Small intestine (tissue), 16 donors: ENCODE results near the gene NOB1. TPM values are rescaled to one million over a fixed set of nuclear protein-coding genes. Genes with fewer than 3 reads are reported as not detected.

Experiments
- DNase-seq, 2 donors: peaks; one replicate each; pipeline versions ENCODE4 v3.0.0 to v3.0.0-alpha.2; 2013
- FAIRE-seq: peaks from 2 replicates; lab custom pipeline; 2012; peaks lifted over from hg19 to GRCh38; lab: Jason Lieb, UNC
- H3K27ac ChIP-seq, 3 donors: one replicate each; pipeline ENCODE4 v1.5.1; 2013; ENCODE audit warnings: low read length in 2 of 3, mild to moderate bottlenecking in 2 of 3, control low read depth in 1 of 3, inconsistent platforms in 1 of 3, low read depth in 1 of 3, moderate library complexity in 1 of 3
- H3K27me3 ChIP-seq, 3 donors: one replicate each; pipeline ENCODE4 v1.6.1; 2013; ENCODE audit warnings: low read length in 3 of 3, inconsistent platforms in 1 of 3; ENCODE audit not compliant: control insufficient read depth in 3 of 3, insufficient read depth in 3 of 3
- H3K36me3 ChIP-seq, 3 donors: one replicate each; pipeline ENCODE4 v1.6.1; 2013; ENCODE audit warnings: low read length in 3 of 3, inconsistent platforms in 1 of 3, low read depth in 1 of 3, mild to moderate bottlenecking in 1 of 3, moderate library complexity in 1 of 3; ENCODE audit not compliant: control insufficient read depth in 3 of 3, insufficient read depth in 2 of 3
- H3K4me1 ChIP-seq, 3 donors: one replicate each; pipeline ENCODE4 v1.6.1; 2013; ENCODE audit warnings: low read length in 2 of 3, inconsistent platforms in 1 of 3, low read depth in 1 of 3, mild to moderate bottlenecking in 1 of 3, moderate library complexity in 1 of 3; ENCODE audit not compliant: control insufficient read depth in 3 of 3, insufficient read depth in 2 of 3
- H3K4me3 ChIP-seq, 3 donors: one replicate each; pipeline ENCODE4 v1.5.1; 2013; ENCODE audit warnings: low read length in 3 of 3, control low read depth in 1 of 3, inconsistent platforms in 1 of 3, low read depth in 1 of 3, mild to moderate bottlenecking in 1 of 3, moderate library complexity in 1 of 3
- H3K9me3 ChIP-seq, 2 donors: one replicate each; pipeline ENCODE4 v1.6.1; 2013; ENCODE audit warnings: low read depth in 1 of 2, low read length in 1 of 2; ENCODE audit not compliant: control insufficient read depth in 2 of 2, insufficient read depth in 1 of 2
- WGBS, 3 donors: extraction: QIAGEN DNeasy Blood & Tissue Kit; methylation state at CpG; one replicate each; pipeline ENCODE4 v1.1.7; 2013; 5-methylcytosine and 5-hydroxymethylcytosine counted together
- long read RNA-seq, 10 donors: transcript quantifications; one replicate each; lab custom pipeline, GENCODE V29; 2026
- polyA plus RNA-seq, 4 donors: library from polyadenylated mRNA; stranded (reverse) in 3 of 4; unstranded in 1 of 4; fragments of 200-250 nt in 3 of 4; fragments of 120-200 nt in 1 of 4; gene quantifications; one replicate each; pipeline versions ENCODE4 v1.2.1 to v1.2.3, GENCODE V29; 2013
- donor health status: healthy with polysubstance abuse.
- donor health status: control.
- donor health status: control.
- donor health status: Bipolar disorder and iron deficiency.
- donor health status: healthy.

The NOB1 gene
- polyA plus RNA-seq, result 10 to 100 TPM; 22.8 to 71.0 (median 41.4) TPM
- long read RNA-seq, donor 1, result 0 reads
- long read RNA-seq, donor 2, transcript NOB1-201 (9 exons, 1,734 nt), result major isoform, 6 of 8 reads
- long read RNA-seq, donor 2, partial matches to known transcripts, result 0 of 8 reads
- long read RNA-seq, donor 2, other reads (novel, unspliced or antisense), result 0 of 8 reads
- long read RNA-seq, donor 3, transcript NOB1-201 (9 exons, 1,734 nt), result major isoform, 7 of 9 reads
- long read RNA-seq, donor 3, partial matches to known transcripts, result 0 of 9 reads
- long read RNA-seq, donor 3, other reads (novel, unspliced or antisense), result 0 of 9 reads
- long read RNA-seq, donor 4, result 0 reads
- long read RNA-seq, donor 5, partial matches to known transcripts, result 0 of 4 reads
- long read RNA-seq, donor 5, other reads (novel, unspliced or antisense), result 0 of 4 reads
- long read RNA-seq, donor 6, transcript NOB1-201 (9 exons, 1,734 nt), result major isoform, 16 of 16 reads
- long read RNA-seq, donor 6, partial matches to known transcripts, result 0 of 16 reads
- long read RNA-seq, donor 6, other reads (novel, unspliced or antisense), result 0 of 16 reads
- long read RNA-seq, donor 7, transcript NOB1-201 (9 exons, 1,734 nt), result major isoform, 7 of 7 reads
- long read RNA-seq, donor 7, partial matches to known transcripts, result 0 of 7 reads
- long read RNA-seq, donor 7, other reads (novel, unspliced or antisense), result 0 of 7 reads
- long read RNA-seq, donor 8, result 0 reads
- long read RNA-seq, donor 9, partial matches to known transcripts, result 0 of 4 reads
- long read RNA-seq, donor 9, other reads (novel, unspliced or antisense), result 0 of 4 reads
- long read RNA-seq, donor 10, transcript NOB1-201 (9 exons, 1,734 nt), result major isoform, 19 of 42 reads
- long read RNA-seq, donor 10, partial matches to known transcripts, result 22 of 42 reads
- long read RNA-seq, donor 10, other reads (novel, unspliced or antisense), result 0 of 42 reads

DNA sequence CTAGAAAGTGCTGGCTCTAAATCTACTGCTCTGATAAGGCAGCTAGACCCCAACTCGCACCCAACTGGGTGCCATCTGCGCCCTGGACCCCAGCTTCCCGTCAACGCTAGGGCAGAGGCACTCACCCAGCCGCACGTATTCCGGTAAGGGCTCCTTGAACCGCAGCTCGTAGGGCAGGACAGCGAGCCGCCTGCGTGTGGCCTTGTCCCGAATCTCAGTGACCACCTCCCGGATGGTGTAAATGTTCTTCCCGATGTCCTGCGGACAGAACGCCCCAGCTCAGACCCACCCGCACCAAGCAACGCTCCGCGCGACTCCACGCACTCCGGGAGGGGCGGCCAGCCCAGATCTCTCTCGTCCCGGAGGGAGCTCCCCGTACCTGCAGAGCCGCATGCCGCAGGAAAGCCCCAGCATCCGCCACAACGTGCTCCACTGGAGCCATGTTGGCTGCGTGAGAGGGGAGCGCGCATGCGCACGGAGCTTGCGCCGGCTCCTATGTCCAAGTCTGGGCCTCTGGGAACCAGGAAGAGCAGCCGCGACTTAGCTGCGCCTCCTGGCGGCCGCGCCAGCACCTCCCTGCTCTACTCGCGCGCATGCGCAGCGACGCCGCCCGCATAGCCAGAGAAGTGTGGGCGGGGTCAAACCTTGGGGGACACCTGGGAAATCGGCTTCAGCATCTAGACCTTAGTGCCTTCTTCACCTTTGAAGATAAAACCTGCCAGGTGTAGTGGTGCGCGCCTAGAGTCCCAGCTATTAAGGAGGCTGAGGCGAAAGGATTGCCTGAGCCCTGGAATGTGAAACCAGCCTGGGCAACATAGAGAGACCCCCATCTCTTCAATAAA, at the start of gene NOB1:
NOB1 (minus strand) TSS at position 458 of the 842 bp plus-strand sequence; CDS start at position 442, 16 bp downstream.
- 0 to 1% (median 1%) methylated on average over 58 of the region's 58 CpGs for WGBS, 3 donors
- H3K27me3 ChIP-seq, result no peaks in the 10 kb centered on the region
- H3K27ac ChIP-seq, result peak within 1 kb of the TSS in 2 of 3 donors; percentile 51 to 67

DNA sequence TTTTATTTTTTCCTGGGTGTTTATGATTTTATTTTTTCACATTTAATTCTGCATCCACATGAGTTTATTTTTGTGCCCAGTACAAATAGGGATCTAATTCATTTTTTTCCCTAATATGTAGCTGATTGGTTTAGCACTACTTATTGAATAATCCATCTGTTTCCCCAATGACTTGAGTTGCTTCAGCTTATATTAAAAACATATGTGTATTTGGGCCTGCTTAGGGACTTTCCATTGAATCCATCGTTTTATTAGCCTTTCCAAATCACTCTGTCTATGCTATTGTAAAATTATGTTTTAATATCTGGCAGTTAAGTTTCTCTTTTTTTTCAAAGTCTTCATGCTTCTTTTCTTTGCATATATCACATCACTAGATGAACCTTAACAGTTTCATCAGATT, 49.6 kb upstream of the NOB1 start:
- DNase-seq (no peak), FAIRE-seq (no peak)
- Histone ChIP-seq H3K27ac (no peak overlapping the region), H3K4me1 (no peaks in the 10 kb centered on the region), H3K9me3 (no peaks in the 10 kb centered on the region), H3K27me3 (no peaks in the 10 kb centered on the region), H3K4me3 (no peak overlapping the region), H3K36me3 (peaks cover 7 to 48% (median 9%) of the 10 kb centered on the region in 3 donors)
- 66 to 74% (median 69%) methylated on average over 1 of the region's 1 CpG for WGBS, 3 donors

More for the DNA sequence above, at the start of gene NOB1:
- H3K4me1 ChIP-seq, result peaks cover 2 to 8% (median 2%) of the 10 kb centered on the region in 3 donors
- H3K4me3 ChIP-seq, result peak within 1 kb of the TSS; percentile 60 to 81 (median 79)
- DNase-seq, result peak; percentile 96 to 99
- no peak for FAIRE-seq
- H3K36me3 ChIP-seq, result peaks cover 0 to 26% (median 0%) of the 10 kb centered on the region in 3 donors
- no peaks in the 10 kb centered on the region for H3K9me3 ChIP-seq

DNA sequence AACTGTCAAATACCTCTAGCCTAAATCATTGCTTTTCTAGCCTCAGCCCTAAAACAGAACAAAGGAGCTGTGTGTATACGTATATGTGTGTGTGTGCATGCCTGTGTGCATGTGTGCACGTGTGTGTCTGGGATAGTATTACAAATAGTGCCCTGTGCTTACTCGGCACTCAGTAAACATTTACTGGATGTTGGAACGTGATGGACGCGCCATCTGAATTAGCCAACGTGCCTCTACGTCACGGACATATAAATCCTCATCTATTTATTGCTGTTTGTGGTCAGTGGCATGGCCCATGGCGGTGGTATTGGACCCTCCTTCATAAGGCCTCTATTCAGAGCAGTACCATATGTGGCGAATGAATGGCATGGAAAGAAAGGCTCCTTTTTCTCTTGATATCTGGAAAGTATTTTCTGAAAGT, 44.9 kb upstream of the NOB1 start:
- WGBS, 3 donors, result 76 to 90% (median 87%) methylated on average over 11 of the region's 11 CpGs
- H3K36me3 ChIP-seq, result peaks cover 10 to 40% (median 12%) of the 10 kb centered on the region in 3 donors
- no peak overlapping the region for H3K27ac ChIP-seq
- FAIRE-seq (no peak), DNase-seq (no peak)
- H3K4me1 ChIP-seq, result no peaks in the 10 kb centered on the region
- no peaks in the 10 kb centered on the region for H3K27me3 ChIP-seq
- H3K9me3 ChIP-seq, result no peaks in the 10 kb centered on the region
- H3K4me3 ChIP-seq, result no peak overlapping the region

DNA sequence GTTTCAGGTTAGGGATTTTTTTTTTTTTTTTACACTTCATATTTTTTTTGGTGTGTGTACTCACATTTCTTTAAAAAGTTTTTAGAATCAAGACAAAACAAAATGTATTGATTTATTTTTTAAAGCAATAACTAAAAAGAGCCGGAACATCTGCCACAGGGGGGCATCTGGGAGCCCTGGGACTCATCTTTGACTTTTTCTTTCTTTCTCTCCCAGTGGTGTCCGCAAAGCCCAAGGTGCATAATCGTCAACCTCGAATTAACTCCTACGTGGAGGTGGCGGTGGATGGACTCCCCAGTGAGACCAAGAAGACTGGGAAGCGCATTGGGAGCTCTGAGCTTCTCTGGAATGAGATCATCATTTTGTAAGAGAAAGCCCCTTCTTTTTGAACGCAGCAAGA, 43.7 kb upstream of the NOB1 start:
- Histone ChIP-seq H3K4me1 (no peaks in the 10 kb centered on the region), H3K4me3 (no peak overlapping the region), H3K9me3 (no peaks in the 10 kb centered on the region), H3K36me3 (peaks cover 10 to 43% (median 12%) of the 10 kb centered on the region in 3 donors), H3K27ac (no peak overlapping the region), H3K27me3 (no peaks in the 10 kb centered on the region)
- no peak for FAIRE-seq
- 79 to 90% (median 88%) methylated on average over 8 of the region's 8 CpGs for WGBS, 3 donors
- no peak for DNase-seq

DNA sequence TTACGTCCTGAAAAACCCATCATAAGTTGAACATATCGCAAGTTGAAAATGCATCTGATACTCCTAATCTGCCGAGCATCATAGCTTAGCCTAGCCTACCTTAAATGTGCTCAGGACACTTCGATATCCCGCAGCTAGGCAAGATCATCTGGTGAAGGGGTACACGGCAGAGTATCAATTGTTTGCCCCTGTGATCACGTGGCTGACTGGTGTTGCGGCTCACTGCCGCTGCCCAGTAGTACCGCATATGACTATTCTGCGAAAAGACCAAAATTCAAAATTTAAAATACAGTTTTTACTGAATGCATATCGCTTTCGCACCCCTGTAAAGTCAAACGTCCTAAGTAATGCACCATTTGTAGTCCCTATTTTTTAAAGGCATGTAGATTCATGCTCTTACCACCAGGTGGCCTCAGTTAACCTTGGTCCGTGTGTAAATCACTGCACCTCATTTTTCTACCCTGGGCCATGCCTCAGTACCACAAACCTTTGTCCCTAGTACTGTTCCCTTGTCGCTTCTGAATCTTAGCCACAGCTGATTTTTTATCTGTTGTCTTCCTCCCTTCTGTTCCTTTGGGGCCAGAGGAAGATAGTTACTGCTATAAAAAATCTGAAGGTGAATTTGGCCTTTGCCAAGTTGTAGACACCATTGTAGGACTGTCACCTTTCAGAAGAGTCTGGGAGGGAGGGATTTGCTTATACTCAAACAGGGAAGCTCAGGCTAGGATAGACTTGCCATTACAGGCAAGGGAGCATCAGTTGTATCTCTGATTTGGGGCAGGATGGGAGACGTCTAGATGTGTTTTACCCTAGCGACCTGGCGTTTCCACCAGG, 41.8 kb upstream of the NOB1 start:
- Histone ChIP-seq H3K27me3 (no peaks in the 10 kb centered on the region), H3K9me3 (no peaks in the 10 kb centered on the region), H3K4me1 (no peaks in the 10 kb centered on the region), H3K36me3 (peaks cover 8 to 44% (median 12%) of the 10 kb centered on the region in 3 donors), H3K4me3 (no peak overlapping the region), H3K27ac (no peak overlapping the region)
- FAIRE-seq (no peak), DNase-seq (peak; percentile 72 to 77)
- 50 to 58% (median 54%) methylated on average over 19 of the region's 19 CpGs for WGBS, 3 donors

DNA sequence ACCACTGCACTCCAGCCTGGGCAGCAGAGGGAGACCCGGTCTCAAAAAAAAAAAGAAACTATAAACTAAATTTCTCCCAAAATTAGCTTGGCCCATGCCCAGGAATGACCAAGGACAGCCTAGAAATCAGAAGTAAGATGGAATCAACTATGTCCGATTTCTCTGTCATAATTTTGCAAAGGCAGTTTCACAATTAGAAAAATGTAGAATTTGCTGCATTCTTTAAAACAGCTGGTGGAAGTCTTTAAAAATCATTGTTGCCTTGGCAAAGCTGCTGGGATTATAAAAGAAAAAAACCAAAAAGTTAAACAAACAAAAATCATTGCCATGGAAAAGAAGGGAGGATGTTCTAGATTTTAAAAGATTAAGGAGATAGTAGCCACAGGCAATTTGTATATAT, 39.8 kb upstream of the NOB1 start:
- Histone ChIP-seq H3K4me3 (no peak overlapping the region), H3K27me3 (no peaks in the 10 kb centered on the region), H3K27ac (no peak overlapping the region), H3K4me1 (no peaks in the 10 kb centered on the region), H3K9me3 (no peaks in the 10 kb centered on the region), H3K36me3 (peaks cover 4 to 37% (median 8%) of the 10 kb centered on the region in 3 donors)
- 78 to 92% (median 82%) methylated on average over 2 of the region's 2 CpGs for WGBS, 3 donors
- no peak for DNase-seq
- no peak for FAIRE-seq

DNA sequence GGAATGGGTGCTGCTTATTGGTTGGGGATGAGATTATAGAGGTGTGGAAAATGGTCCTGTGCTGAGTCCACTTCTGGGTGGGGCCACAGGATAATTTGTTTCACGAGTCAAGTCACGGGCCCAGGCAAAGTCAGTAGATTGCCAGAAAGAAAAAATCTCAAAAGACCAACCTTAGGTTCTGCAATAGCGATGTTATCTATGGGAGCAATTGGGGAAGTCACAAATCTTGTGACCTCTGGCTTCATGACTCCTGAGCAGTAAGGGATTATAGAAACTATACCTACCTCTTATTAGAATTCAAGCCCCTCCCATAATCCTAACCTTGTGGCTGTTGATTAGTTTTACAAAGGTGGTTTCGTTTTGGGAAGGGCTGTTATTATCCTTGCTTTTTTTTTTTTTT, 38.8 kb upstream of the NOB1 start:
- FAIRE-seq, result no peak
- 85 to 91% (median 87%) methylated on average over 4 of the region's 4 CpGs for WGBS, 3 donors
- no peaks in the 10 kb centered on the region for H3K27me3 ChIP-seq
- H3K4me1 ChIP-seq, result no peaks in the 10 kb centered on the region
- H3K4me3 ChIP-seq, result no peak overlapping the region
- DNase-seq, result peak in 1 of 2 donors; percentile 8
- peaks cover 0 to 38% (median 5%) of the 10 kb centered on the region in 3 donors for H3K36me3 ChIP-seq
- H3K9me3 ChIP-seq, result no peaks in the 10 kb centered on the region
- H3K27ac ChIP-seq, result no peak overlapping the region
